Measurements from ENCODE around the gene SLC43A3. TPM values are rescaled to one million over a fixed set of nuclear protein-coding genes. Genes with fewer than 3 reads are reported as not detected.
"Not testable (repeated sequence)": the region's sequence is repeated elsewhere in the genome, so short reads cannot be mapped to it uniquely, and the experiment has no call there.

SLC43A3 gene
- total and polyA plus RNA-seq, 9 donors: 19.9 to 43.5 (median 28.4) TPM

DNA sequence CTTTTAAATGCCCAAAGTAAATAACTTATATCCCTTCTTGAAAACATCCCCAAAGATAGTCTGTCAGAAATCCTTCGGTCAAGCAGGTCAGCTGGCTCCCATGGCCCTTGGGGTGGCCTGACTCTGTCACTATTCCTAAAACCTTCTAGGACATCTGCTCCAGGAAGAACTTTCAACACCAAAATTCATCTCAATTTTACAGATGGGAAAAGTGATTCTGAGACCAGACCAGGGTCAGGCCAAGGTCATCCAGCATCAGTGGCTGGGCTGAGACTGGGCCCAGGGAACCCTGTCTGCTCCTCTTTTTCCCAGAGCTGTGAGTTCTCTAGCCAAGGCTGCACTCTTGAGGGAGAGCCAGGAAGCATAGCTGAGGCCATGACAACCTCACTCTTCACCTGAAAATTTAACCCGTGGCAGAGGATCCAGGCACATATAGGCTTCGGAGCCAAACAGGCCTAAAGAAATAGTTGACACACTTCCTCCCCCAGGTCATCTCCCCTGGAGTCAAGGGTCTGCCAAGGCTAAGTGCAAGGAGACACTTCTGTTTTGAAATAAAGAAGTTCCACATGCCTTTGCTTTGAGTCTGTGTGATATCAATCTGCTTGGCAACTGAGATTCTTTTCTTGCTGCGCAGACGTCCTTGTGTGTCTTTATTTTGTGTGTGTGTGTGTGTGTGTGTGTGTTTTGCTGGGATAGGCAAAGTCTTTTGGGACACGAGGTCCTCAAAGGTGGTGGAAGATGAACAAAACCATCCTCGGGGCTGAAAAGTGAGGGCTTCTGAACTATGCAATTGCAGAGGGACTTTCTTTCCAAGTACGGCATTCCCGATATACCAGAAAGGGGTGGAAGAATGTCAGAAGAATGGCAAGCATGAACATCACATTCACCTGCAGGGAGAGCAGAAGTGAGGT, 19.7 kb downstream of the SLC43A3 start:
- Histone ChIP-seq H3K27me3 (ENCODE audit: control insufficient read depth, insufficient read depth, low read length) (no peaks in the 10 kb centered on the region), H3K9me3 (replicated peaks; ENCODE audit: control insufficient read depth, low read depth, low read length) (no peaks in the 10 kb centered on the region), H3K4me3 (ENCODE audit: low read length) (no peak overlapping the region), H3K4me1 (ENCODE audit: control insufficient read depth, insufficient read depth, low read length) (peaks cover 12% of the 10 kb centered on the region), H3K27ac (ENCODE audit: low read length) (peak overlapping the region; percentile 32), H3K36me3 (ENCODE audit: control insufficient read depth, insufficient read depth, low read length) (peaks cover 47% of the 10 kb centered on the region)
- WGBS (ENCODE audit: insufficient coverage): 74% methylated on average over 8 of the region's 9 CpGs
- DNase-seq: peak; percentile 65

- Histone ChIP-seq H3K27me3 (ENCODE audit: control insufficient read depth, insufficient read depth, low read length) (no peaks in the 10 kb centered on the region), H3K4me3 (ENCODE audit: low read length) (no peak overlapping the region)
- DNase-seq: no peak
These were observed 20.5 kb downstream of the SLC43A3 start for GRCh38 chr11:57406337-57406904.

GRCh38 chr11:57405271-57405860, 21.6 kb downstream of the SLC43A3 start:
- Histone ChIP-seq H3K36me3 (ENCODE audit: control insufficient read depth, insufficient read depth, low read length) (peaks cover 42% of the 10 kb centered on the region), H3K4me3 (ENCODE audit: low read length) (no peak overlapping the region), H3K4me1 (ENCODE audit: control insufficient read depth, insufficient read depth, low read length) (peaks cover 12% of the 10 kb centered on the region), H3K9me3 (replicated peaks; ENCODE audit: control insufficient read depth, low read depth, low read length) (no peaks in the 10 kb centered on the region), H3K27ac (ENCODE audit: low read length) (no peak overlapping the region), H3K27me3 (ENCODE audit: control insufficient read depth, insufficient read depth, low read length) (no peaks in the 10 kb centered on the region)
- no peak for DNase-seq
- WGBS (ENCODE audit: insufficient coverage): 66% methylated on average over 2 of the region's 4 CpGs

More at GRCh38 chr11:57406337-57406904, 20.5 kb downstream of the SLC43A3 start:
- WGBS (ENCODE audit: insufficient coverage): 86% methylated on average over 1 of the region's 4 CpGs
- no peaks in the 10 kb centered on the region for H3K9me3 ChIP-seq (replicated peaks; ENCODE audit: control insufficient read depth, low read depth, low read length)
- peak overlapping the region; percentile 32 for H3K27ac ChIP-seq (ENCODE audit: low read length)
- peaks cover 12% of the 10 kb centered on the region for H3K4me1 ChIP-seq (ENCODE audit: control insufficient read depth, insufficient read depth, low read length)
- peaks cover 47% of the 10 kb centered on the region for H3K36me3 ChIP-seq (ENCODE audit: control insufficient read depth, insufficient read depth, low read length)

DNA sequence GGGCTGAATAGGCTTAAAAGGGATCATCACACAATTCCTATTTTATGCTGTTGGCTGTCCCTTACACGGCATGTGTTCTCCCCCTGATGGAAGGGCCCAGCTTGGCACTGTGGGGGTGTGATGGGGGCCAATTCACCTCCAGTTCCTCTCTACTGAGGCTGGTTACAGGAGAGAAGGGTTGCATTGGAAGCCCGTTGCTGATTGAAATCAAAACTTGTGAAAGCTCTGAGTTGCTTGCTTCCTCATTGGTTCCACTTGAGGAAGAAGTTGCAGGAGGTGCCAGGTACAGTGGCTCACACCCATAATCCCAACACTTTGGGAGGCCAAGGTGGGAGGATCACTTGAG, 23.1 kb downstream of the SLC43A3 start:
- WGBS (ENCODE audit: insufficient coverage): no CpG with 5 or more reads among the region's 2 CpGs
- H3K27me3 ChIP-seq (ENCODE audit: control insufficient read depth, insufficient read depth, low read length): no peaks in the 10 kb centered on the region
- DNase-seq: no peak
- H3K4me3 ChIP-seq (ENCODE audit: low read length): no peak overlapping the region
- no peak overlapping the region for H3K27ac ChIP-seq (ENCODE audit: low read length)
- H3K9me3 ChIP-seq (replicated peaks; ENCODE audit: control insufficient read depth, low read depth, low read length): no peaks in the 10 kb centered on the region
- H3K4me1 ChIP-seq (ENCODE audit: control insufficient read depth, insufficient read depth, low read length): peaks cover 12% of the 10 kb centered on the region
- H3K36me3 ChIP-seq (ENCODE audit: control insufficient read depth, insufficient read depth, low read length): peaks cover 27% of the 10 kb centered on the region

DNA sequence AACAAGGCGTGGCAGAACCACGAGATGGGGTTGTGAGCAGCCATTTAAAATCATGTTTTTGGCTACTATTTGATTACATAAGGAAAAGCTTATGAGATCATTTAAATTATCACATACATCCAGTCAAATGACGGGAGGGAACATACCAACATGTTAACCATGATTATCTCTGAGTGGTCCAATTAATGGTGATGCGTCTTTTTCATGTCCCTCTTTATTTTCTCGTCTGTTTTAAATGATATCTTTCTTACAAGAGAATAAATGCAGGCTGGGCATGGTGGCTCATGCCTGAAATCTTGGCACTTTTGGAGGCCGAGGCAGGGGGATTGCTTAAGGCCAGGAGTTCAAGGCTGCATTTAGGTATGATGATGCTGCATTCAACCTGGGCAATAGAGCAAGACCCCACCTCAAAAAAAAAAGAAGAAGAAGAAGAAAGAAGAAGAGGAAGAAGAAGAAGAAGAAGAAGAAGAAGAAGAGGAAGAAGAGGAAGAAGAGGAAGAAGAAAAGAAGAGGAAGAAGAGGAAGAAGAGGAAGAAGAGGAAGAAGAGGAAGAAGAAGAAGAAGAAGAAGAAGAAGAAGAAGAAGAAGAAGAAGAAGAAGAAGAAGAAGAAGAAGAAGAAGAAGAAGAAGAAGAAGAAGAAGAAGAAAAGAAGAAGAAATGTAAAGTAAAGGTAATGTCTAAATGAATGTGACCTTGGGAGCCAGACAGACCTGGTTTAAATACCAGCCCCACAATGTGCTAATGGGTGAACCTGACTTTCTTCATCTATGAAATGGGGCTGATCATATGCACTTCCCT, 23.7 kb downstream of the SLC43A3 start:
- H3K27ac ChIP-seq (ENCODE audit: low read length); H3K9me3 ChIP-seq (replicated peaks; ENCODE audit: control insufficient read depth, low read depth, low read length); DNase-seq; H3K4me3 ChIP-seq (ENCODE audit: low read length); H3K27me3 ChIP-seq (ENCODE audit: control insufficient read depth, insufficient read depth, low read length): not testable (repeated sequence)
- Histone ChIP-seq H3K36me3 (ENCODE audit: control insufficient read depth, insufficient read depth, low read length) (peaks cover 23% of the 10 kb centered on the region), H3K4me1 (ENCODE audit: control insufficient read depth, insufficient read depth, low read length) (peaks cover 12% of the 10 kb centered on the region)
- WGBS (ENCODE audit: insufficient coverage): 100% methylated on average over 1 of the region's 6 CpGs

- H3K27me3 ChIP-seq (ENCODE audit: control insufficient read depth, insufficient read depth, low read length): no peaks in the 10 kb centered on the region
- H3K36me3 ChIP-seq (ENCODE audit: control insufficient read depth, insufficient read depth, low read length): peaks cover 15% of the 10 kb centered on the region
- no CpG with 5 or more reads among the region's 6 CpGs for whole genome bisulfite sequencing (ENCODE audit: insufficient coverage)
- no peak for DNase-seq
- no peak overlapping the region for H3K27ac ChIP-seq (ENCODE audit: low read length)
- no peak overlapping the region for H3K4me3 ChIP-seq (ENCODE audit: low read length)
- no peaks in the 10 kb centered on the region for H3K9me3 ChIP-seq (replicated peaks; ENCODE audit: control insufficient read depth, low read depth, low read length)
- peaks cover 9% of the 10 kb centered on the region for H3K4me1 ChIP-seq (ENCODE audit: control insufficient read depth, insufficient read depth, low read length)
These were observed 24.5 kb downstream of the SLC43A3 start for GRCh38 chr11:57402188-57403002.

DNA sequence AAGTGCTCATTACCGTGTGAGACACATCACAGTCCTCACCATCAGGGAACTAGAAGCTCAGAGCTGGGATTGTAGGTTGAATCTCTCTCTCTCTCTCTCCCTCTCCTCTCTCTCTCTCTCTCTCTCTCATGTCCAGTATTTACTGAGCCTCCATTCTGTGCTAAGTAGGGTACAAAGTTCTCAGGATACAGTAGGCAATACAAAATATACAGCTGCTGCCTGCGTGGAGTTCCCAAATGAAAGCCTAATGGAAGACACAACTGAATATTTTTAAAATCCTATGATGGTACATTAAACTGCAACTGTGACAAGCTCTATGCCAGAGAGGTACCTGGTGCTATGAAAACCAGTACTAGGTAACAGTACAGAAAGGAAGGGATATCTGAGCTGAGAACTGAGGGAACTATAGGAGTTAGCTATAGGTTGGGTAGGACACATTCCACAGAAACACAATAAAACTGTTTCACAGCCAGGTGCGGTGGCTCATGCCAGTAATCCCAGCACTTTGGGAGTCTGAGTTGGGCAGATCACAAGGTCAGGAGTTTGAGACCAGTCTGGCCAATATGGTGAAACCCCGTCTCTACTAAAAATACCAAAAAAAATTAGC, 26.8 kb downstream of the SLC43A3 start:
- Histone ChIP-seq H3K4me1 (ENCODE audit: control insufficient read depth, insufficient read depth, low read length) (no peaks in the 10 kb centered on the region), H3K27ac (ENCODE audit: low read length) (no peak overlapping the region), H3K27me3 (ENCODE audit: control insufficient read depth, insufficient read depth, low read length) (no peaks in the 10 kb centered on the region), H3K4me3 (ENCODE audit: low read length) (no peak overlapping the region), H3K9me3 (replicated peaks; ENCODE audit: control insufficient read depth, low read depth, low read length) (no peaks in the 10 kb centered on the region), H3K36me3 (ENCODE audit: control insufficient read depth, insufficient read depth, low read length) (no peaks in the 10 kb centered on the region)
- WGBS (ENCODE audit: insufficient coverage): 89% methylated on average over 1 of the region's 4 CpGs
- no peak for DNase-seq

DNA sequence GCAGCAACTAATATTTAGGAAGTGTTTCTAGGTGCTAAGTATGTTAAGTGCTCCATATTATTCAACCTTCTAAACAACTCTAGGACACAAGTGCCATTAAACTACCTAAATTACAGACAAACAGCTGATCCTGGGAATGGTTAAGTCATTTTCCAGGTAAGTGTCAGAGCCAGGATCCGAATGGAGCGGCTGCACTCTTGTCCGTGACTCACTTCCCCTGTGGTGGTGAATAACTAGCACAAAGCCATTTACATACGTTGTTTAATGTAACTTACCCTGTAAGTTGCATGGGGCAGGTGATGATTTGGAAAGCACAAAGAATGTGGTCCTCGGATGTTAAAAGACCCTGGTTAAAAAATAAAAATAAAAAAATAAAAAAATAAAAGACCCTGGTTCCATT, 27.7 kb downstream of the SLC43A3 start:
- no CpG with 5 or more reads among the region's 5 CpGs for WGBS (ENCODE audit: insufficient coverage)

DNA sequence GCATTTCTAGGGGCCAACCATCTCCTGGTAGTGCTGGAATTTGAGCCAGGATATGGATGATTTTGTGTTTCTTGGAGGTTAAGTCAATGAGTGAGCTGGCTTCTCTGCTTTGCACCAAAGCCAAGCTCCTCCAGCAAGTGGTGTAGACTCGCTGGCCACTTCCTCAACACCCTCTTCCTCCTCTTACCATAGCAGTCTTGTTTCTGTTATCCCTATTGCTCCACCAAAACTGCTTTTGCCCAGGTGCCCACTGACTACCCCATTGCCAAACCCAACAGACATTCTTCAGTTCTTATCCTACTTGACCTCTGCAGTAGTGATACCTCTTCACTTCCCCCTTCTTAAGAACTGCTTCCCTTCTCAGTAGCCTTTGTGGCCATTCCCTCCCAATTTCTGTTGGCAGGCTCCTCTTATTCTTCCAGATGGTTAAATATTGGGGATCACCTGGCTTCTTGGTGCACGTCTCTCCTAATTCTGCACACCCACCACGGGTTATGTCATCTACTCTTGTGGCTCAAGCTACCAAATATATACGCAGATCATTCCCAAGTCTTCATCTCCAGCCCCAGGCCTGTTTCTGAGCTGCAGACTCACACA, 29.4 kb downstream of the SLC43A3 start:
- no peak overlapping the region for H3K27ac ChIP-seq (ENCODE audit: low read length)
- 76% methylated on average over 4 of the region's 4 CpGs for WGBS (ENCODE audit: insufficient coverage)

More for the DNA sequence above, 27.7 kb downstream of the SLC43A3 start:
- no peak for DNase-seq
- Histone ChIP-seq H3K27ac (ENCODE audit: low read length) (no peak overlapping the region), H3K27me3 (ENCODE audit: control insufficient read depth, insufficient read depth, low read length) (no peaks in the 10 kb centered on the region), H3K9me3 (replicated peaks; ENCODE audit: control insufficient read depth, low read depth, low read length) (no peaks in the 10 kb centered on the region), H3K4me1 (ENCODE audit: control insufficient read depth, insufficient read depth, low read length) (no peaks in the 10 kb centered on the region), H3K4me3 (ENCODE audit: low read length) (no peak overlapping the region), H3K36me3 (ENCODE audit: control insufficient read depth, insufficient read depth, low read length) (no peaks in the 10 kb centered on the region)

More for the DNA sequence above, 29.4 kb downstream of the SLC43A3 start:
- Histone ChIP-seq H3K4me1 (ENCODE audit: control insufficient read depth, insufficient read depth, low read length) (no peaks in the 10 kb centered on the region), H3K9me3 (replicated peaks; ENCODE audit: control insufficient read depth, low read depth, low read length) (no peaks in the 10 kb centered on the region), H3K27me3 (ENCODE audit: control insufficient read depth, insufficient read depth, low read length) (no peaks in the 10 kb centered on the region), H3K36me3 (ENCODE audit: control insufficient read depth, insufficient read depth, low read length) (no peaks in the 10 kb centered on the region), H3K4me3 (ENCODE audit: low read length) (no peak overlapping the region)
- DNase-seq: no peak

Data from muscle of leg (tissue), 11 donors.